Amygdala (tissue), 56 donors: ENCODE data around the gene TAS2R10.
"Not testable (repeated sequence)": the region's sequence is repeated elsewhere in the genome, so short reads cannot be mapped to it uniquely, and the experiment has no call there.

ENCODE experiments used
- DNase-seq, 56 donors: peaks; one replicate each; lab custom pipeline; 2025; lab: John Stamatoyannopoulos, UW

TAS2R10 gene

GRCh38 chr12:10826258-10826657 is at the start of gene TAS2R10:
Gene TAS2R10, minus strand, starts transcription at chr12:10826358. Its CDS starts 89 bp downstream, at chr12:10826269.
- no peak for DNase-seq

GRCh38 chr12:10873378-10873777 is 47.2 kb upstream of the TAS2R10 start:
- no peak for DNase-seq

GRCh38 chr12:10867381-10867780 is 41.2 kb upstream of the TAS2R10 start:
- DNase-seq = no peak

GRCh38 chr12:10863512-10864218 is 37.5 kb upstream of the TAS2R10 start:
- no peak for DNase-seq

- no peak for DNase-seq
These were observed 35.2 kb upstream of the TAS2R10 start for GRCh38 chr12:10861366-10861765.

- no peak for DNase-seq
These were observed 29.6 kb upstream of the TAS2R10 start for GRCh38 chr12:10855807-10856206.

- no peak for DNase-seq
These were observed 27.6 kb upstream of the TAS2R10 start for GRCh38 chr12:10853776-10854175.

- DNase-seq = no peak
These were observed 25.2 kb upstream of the TAS2R10 start for GRCh38 chr12:10851243-10851858.

- DNase-seq = no peak
These were observed 23.3 kb upstream of the TAS2R10 start, which contains the start of gene PRR4 for GRCh38 chr12:10849425-10849878. Gene PRR4, minus strand, starts transcription at chr12:10849475. Its CDS starts 38 bp downstream, at chr12:10849437.

GRCh38 chr12:10847744-10848143 is 21.6 kb upstream of the TAS2R10 start:
- DNase-seq = no peak

GRCh38 chr12:10842862-10843261 is 16.7 kb upstream of the TAS2R10 start:
- no peak for DNase-seq

- DNase-seq = no peak
These were observed 12.3 kb upstream of the TAS2R10 start for GRCh38 chr12:10838461-10838860.

- no peak for DNase-seq
These were observed 3.8 kb upstream of the TAS2R10 start for GRCh38 chr12:10829994-10830393.

GRCh38 chr12:10824957-10825356 is 1.2 kb downstream of the TAS2R10 start:
- DNase-seq = no peak

GRCh38 chr12:10811883-10812536 is 14.1 kb downstream of the TAS2R10 start:
- no peak for DNase-seq

GRCh38 chr12:10810068-10810467 is 16.1 kb downstream of the TAS2R10 start, which contains the start of gene TAS2R9:
Gene TAS2R9, minus strand, starts transcription at chr12:10810168. Its CDS starts 93 bp downstream, at chr12:10810075.
- DNase-seq = no peak

- DNase-seq = no peak
These were observed 19.0 kb downstream of the TAS2R10 start, which contains the start of gene TAS2R8 for GRCh38 chr12:10807186-10807585. Gene TAS2R8, minus strand, starts transcription at chr12:10807286. Its CDS starts 306 bp downstream, at chr12:10806980.

- DNase-seq = no peak
These were observed 23.6 kb downstream of the TAS2R10 start, which contains the start of gene TAS2R7 for GRCh38 chr12:10802587-10802986. Gene TAS2R7, minus strand, starts transcription at chr12:10802627. Its CDS starts 57 bp downstream, at chr12:10802570.

- DNase-seq = no peak
These were observed 24.4 kb downstream of the TAS2R10 start for GRCh38 chr12:10801741-10802140.

- no peak for DNase-seq
These were observed 31.9 kb downstream of the TAS2R10 start for GRCh38 chr12:10794222-10794621.

GRCh38 chr12:10791769-10792168 is 34.4 kb downstream of the TAS2R10 start:
- not testable (repeated sequence) for DNase-seq
